Retina (tissue), 1 donor: ENCODE data around the gene TMA16.
A peak's percentile ranks its signal among the peaks of the same experiment; 100 is the strongest.
"Not testable (repeated sequence)": the region's sequence is repeated elsewhere in the genome, so short reads cannot be mapped to it uniquely, and the experiment has no call there.

Experiments used
- DNase-seq: peaks from one replicate; pipeline ENCODE4 v3.0.0-alpha.2; 2016

TMA16 gene

DNA sequence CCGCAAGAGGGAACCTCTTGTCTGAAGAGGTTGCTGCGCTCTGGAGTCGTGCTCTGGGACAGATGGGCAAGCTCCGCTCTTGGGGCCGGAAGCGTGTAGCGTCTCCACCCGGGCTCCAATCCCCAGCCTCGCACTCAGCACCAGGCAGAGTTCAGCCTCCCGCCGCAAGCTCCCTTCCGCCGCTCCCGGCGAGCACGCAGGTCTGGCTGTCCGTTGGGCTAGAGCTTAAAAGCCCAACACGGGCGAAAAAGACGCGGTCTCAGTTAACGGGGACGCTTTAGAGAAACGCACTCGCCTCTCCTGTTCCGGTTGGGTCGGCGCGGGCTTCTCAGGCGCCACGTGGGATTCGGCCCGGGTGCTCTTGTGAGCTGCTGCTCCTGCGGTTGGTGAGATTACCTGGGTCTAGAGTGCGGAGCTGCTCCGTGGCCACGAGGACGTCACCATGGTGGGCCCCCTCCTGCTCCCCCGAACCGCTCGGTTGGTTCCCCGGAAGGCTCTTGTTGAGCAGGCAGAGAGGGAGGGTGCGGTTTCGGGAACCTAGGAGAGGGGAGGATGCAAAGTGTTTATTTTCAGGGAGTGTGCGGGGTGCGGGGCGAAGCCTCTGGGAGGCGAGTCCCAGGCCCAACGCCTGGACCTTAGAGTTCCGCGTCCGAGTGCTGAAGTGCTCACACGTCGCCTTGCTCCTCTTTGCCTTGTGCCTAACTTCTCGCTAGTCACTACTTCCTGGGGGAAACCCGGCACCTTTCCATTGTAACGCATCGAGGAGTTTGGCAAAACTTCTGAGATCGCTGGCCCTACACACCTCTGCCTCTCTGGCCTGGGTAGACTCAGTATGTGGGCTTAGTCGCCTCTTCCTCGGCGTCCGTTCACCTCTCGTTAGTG is at the start of gene TMA16:
TMA16 (plus strand) TSS at position 331 of the 882 bp plus-strand sequence; CDS start at position 443, 112 bp downstream.
- peak; percentile 95 for DNase-seq

DNA sequence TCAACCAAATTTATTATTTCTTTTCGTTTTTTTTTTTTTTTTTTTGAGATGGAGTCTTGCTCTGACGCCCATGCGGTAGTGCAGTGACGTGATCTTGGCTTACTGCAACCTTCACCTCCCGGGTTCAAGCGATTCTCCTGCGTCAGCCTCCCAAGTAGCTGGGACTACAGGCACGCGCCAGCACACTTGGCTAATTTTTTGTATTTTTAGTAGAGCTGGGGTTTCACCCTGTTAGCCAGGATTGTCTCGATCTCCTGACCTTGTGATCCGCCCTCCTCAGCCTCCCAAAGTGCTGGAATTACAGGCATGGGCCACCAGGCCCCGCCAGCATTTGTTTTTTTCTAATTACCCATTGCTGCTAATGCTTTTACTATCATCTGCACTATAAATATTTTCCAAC is 47.5 kb upstream of the TMA16 start:
- DNase-seq = not testable (repeated sequence)

DNA sequence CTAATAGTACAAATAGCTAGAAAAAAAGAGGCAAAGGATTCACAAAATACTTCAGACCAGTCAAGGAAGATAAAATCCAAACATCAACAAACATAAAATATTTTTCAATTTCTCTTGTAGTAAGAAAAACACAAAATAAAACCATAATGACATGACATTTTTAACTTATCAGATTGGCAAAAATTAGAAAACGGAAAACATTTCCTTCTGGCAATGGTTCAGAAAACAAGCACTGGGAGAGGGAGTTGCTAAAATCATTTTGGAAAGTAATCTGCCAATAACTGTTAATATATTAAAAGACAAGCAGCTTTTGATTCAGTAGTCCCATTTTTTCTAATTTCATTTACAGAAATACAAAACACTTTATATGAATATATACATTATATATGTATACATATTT is 47.0 kb upstream of the TMA16 start:
- no peak for DNase-seq

DNA sequence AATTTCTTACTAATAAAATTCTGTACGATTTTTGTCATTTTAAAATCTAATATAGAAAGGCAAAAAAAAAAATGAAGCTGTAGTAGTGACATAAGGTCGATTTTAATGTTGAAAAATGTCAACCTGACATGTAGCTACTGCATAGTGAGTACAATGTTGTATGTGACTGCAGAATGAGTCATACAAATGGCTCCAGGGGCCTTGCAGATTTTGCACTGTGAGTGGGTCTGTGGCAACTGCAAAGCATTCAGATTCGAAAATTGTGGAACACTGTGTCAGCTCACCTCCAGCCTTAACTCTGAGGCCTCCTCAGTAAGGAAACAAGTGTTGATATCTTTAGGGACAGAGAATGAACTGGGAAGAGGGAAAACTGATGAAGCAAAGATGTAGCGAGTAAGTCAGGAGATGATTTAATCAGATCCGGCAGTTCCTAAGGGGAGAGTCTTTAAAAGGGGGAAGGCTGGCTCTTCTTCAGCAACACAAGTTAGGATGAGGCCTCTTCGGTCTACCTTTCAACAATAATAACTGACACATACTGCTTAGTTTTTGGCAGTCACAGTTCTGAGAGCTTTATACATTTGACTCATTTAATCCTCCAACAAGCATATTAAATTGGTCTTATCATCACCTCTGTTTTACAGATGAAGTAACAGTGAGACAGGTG is 45.8 kb upstream of the TMA16 start:
- DNase-seq = peak; percentile 36

DNA sequence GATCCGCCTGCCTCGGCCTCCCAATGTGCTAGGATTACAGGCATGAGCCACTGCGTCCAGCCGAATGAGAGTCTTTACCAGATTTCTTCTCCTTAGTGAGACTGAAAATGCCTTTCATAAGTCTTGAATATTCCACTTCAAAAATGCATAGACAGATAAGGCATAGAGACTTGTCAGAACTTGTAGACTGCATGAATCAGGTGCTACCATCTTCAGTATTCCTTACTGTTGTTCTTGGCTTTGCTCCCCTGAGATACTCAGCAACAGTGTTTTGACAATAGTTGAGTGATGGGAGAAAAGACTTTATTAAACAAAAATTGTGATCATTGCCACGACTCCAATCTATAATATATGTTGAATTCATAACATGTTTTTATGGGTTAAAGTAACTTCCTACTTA is 31.9 kb upstream of the TMA16 start:
- no peak for DNase-seq

DNA sequence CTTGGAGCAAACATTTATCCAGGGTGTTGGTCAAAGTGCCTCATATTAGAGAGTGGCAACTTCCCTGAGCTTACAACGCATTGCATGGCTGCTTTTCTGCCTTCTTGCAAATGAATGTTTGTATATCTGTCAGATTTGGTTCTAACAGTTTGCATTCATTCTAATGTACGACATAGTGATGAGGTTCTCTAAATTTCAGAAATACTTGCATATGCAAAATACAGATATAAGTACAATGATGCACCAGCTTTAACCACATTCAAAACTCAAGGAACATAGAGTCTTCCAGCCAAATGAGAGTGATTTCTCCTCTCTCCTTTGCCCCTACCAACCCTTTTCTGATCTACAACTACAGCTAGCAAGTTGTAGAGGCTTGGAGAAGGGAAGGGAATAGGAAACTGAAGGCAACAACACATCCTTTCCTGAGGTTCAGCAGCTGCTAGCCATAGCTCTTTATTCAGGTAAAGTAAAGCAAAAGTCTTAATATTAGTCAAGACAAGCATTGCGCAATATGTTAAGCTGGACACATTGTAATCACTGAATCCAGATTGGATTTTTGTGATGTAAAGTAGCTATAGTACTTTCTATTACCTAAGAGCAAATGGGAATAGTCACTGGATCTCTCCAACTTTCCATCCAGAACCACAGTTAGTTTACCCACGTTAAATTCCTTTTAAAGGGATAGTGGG is 27.3 kb upstream of the TMA16 start:
- DNase-seq = no peak

DNA sequence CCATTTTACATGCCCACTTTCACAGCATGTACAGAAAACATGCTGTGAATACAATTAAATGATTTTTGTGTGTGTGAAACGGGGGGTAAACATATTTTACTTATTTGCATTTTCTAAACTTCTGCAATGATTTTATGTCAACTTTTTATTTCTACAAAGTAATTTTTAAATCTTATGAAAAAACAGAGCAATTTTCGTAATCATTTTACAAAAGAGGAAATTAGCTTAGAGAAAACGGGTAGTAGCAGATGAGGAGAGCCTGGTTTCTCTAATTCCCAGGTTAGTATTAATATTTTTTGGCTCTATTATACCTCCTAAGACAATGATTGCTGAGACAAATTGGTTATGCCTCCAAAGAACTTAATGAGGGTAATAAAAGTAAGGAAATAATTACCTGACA is 24.1 kb upstream of the TMA16 start:
- DNase-seq = no peak

DNA sequence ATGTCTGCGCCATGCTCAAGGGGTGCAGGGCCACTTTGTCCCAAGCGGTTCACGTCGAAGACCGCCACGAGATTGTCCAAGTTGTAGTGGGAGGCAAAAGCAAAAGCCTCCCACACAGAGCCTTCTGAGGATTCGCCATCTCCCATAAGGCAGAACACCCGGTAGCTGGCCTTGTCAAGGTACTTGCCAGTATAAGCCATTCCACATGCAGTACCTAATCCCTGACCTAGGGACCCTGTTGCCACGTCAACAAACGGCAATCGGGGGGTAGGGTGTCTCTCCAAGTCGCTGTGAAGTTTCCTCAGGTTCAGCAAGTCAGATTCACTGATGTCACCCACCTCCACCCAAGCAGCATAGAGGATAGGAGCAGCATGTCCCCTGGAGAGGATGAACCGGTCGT is 21.4 kb upstream of the TMA16 start:
- DNase-seq = no peak

DNA sequence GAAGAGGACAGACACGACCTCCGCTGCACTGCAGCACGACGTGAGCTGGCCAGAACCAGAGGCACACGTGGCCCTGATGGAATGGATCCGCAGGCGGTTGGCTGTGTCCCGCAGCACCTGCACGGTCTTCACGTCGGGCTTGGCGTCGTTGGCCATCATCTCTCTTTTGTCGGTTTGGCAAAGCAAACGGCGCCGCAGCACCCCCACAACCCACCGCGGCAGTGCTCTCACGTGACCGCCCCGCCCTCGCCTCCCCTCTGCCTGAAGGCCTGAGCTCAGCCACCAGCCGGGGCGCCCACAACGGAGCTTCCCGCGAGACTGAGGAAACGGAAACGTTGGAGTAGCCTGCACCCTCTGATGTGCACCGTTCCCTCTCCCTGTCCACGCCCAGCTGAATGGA is 20.9 kb upstream of the TMA16 start, which contains the start of gene TKTL2:
TKTL2 (minus strand) TSS at position 179 of the 400 bp plus-strand sequence; CDS start at position 159, 20 bp downstream.
- no peak for DNase-seq

DNA sequence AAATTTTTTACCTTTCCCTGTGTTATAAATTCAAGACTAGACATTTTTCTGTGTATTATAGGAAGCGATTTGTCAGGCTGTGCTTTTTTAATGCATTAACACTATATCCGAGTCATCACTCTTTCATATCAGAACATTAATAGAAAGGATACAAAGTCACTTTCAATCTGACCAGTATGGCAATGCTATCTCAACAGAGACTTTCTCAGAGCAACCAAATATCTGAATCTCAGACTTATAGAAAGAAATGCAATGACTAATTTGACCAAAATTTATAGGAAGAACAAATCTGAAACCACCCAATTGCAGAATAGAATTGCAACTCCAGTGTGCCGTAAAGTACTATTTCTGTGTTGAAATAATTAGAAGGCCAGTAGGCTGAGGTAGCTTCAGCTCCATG is 20.5 kb upstream of the TMA16 start:
- DNase-seq = no peak

DNA sequence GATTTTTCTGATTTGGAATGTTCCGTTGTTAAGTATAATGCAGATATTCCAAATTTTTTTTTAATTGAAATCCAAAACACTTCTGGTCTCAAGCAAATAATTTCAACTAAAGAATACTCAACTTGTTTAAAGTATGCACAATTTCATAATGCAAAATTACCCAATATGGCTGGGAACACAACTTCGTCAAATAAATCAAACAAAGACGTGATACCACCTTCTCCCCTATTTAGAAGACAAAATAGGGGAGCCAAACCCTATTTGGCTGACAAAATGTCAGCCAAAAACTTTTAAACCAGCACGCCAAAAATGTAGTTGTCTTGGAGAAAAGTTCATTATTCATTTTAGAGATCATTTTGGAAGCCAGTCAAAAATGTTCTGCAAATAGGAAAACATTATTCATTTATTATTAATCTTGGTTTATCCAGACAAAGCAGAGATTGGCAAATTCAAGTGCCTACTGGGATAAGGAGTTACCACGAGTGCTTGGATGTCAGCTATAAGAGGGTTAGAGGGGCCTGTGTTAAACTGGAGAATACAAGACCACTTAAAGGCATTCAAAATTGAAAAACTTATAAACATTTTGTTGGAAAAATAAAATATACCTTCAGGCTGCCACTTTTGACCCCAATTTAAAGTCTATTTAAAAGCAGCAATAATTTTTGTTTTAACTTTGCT is 17.6 kb upstream of the TMA16 start:
- DNase-seq = no peak

DNA sequence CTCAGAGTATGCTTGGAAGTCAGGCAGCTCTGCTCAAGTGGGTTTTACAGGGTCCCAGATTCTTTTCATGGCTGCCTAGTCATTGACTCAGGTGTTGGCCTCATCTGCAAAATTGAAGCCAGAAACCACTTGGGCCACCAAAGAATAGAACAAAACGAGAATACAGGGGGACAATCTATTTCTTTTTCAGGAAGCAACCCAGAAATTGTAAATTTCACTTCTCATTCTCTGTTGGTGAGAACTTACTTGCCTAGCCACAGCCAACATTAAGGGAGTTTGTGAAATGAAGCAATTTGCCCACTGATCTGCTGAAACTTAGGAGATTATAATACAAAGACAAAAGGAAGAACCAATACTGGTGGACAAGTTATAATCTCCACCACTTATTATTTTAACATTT is 12.3 kb upstream of the TMA16 start:
- DNase-seq = no peak

DNA sequence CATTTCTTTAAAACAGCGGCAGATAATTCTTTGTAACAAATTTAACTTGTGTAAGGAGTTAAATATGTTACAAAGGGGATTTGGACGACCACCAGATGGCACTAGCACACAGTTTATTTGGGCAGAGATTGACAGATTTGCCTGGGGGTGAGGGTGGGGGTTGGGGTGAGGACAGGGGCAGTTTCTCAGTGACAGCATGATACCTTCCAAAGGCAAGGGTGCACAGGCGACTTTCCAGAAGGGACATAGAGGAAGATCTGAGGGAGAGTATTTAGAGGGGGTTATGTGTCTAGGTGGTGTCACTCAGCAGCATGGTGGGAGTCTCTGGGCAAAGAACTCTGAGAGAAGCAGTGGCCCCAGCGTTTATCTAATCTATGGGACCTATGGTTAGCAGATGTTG is 9.6 kb upstream of the TMA16 start:
- peak; percentile 63 for DNase-seq

DNA sequence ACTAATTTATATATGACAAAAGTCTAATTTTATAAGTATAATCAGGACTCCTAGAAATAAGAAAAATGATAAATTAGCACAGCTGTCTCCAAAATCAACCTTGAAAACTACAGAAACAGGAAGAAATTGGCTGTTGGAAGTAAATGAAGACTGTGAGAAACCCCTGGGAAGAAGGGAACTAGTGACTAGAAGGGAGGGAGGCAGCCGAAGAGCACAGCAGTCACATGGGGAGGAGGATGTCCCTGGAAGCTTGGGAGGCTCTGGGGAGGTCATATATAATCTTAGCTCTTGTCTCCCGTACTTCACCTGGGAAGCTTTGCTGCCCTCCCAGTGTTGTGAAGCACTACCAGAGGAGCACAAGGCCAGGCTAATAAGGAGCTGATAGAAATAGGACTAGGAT is 8.9 kb upstream of the TMA16 start:
- no peak for DNase-seq

DNA sequence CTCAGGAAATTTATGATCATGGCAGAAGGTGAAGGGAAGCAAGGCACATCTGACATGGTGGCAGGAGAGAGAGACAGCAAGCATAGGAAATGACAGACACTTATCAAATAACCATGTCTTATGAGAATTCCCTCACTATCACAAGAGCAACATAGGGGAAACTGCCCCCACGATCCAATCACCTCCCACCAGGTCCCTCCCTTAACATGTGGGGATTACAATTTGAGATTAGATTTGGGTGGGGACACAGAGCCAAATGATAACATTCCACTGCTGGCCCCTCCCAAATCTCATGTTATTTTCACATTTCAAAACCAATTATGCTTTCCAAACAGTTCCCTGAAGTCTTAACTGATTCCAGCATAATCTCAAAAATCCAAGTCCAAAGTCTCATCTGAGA is 8.2 kb upstream of the TMA16 start:
- DNase-seq = no peak

DNA sequence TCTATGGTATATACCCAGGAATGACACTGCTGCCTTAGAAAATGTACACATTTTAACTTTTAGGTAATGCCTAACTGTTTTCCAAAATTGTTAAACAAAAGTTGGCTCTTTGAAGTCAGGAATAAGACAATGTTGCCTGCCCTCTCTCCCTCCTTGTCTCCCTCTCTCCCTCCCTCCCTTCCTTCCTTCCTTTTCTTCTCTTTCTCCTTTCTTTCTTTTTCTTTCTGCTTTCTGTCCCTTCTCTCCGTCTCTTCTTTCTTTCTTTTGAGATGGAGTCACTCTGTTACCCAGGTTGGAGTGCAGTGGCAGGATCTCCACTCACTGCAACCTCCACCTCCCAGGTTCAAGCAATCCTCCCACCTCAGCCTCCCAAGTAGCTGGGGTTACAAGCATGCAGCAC is 4.6 kb upstream of the TMA16 start:
- DNase-seq = no peak

DNA sequence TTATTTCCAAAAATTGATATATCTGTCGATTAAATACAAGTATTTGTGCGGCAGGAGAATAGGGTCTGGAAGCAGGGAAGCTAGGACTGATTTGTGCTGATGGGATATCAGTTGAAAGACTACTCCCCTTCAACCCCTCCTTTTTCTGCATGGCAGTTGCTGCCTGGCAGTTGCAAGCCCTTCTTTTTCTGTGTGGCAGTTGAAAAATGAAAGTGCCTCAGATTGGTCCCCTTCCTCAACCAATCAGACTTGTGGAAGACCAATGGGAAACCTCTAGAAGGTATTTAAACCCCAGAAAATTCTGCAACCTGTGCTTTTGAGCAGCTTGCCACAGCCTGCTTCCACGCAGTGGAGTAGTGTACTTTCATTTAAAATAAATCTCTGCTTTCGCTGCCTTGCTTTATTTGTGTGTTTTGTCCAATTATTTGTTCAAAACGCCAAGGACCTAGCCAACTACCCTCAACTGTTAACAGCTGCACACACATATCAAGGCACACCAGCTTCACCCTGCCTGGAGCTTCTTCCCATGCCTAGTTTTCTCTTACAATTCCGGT is 1.5 kb upstream of the TMA16 start:
- no peak for DNase-seq

DNA sequence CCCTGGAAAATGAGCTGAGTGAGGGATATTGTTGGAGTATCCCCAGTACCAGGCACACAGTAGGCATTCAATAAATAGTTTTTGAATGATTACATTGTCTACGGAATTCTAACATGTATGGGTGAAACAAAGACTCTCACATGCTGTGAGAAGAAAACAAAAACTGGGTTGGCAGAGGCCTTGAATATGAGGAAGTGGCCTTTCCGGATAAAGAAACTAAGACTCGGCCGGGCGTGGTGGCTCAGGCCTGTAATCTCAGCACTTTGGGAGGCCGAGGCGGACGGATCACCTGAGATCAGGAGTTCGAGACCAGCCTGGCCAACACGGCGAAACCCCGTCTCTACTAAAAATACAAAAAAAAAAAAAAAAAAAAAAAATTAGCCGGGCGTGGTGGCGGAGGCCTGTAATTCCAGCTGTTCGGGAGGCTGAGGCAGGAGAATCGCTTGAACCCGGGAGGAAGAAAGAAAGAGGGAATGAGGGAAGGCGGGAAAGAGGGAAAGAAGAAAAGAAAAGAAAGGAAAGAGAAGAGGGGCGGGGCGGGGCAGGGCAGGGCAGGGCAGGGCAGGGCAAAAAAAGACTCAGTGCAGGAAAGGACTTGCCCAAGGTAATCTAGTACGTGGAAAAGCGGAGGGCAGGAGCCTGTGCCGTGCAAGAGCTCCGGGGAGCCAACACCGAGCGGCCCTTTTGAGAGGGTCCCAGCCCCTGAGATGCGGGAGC is 689 bp upstream of the TMA16 start:
- DNase-seq = no peak

DNA sequence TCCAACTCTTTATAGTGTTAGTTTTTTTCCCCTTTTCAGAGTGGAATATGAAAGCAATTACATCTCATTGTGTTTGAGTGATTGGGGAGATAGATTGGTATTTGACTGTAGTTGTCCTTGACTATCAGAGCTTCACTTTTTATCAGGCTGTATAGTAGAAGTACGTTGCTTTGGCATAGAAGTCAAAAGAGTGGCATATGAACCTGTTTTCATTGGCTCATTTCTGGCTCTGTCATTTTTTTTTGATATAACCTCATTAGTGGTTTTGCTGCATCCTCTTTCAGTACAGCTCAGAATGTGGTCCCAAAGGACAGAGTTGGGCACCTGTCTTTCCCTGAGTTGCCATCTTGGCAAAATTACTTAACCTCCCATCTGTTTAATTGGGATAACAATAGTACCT is 1.4 kb downstream of the TMA16 start:
- no peak for DNase-seq

DNA sequence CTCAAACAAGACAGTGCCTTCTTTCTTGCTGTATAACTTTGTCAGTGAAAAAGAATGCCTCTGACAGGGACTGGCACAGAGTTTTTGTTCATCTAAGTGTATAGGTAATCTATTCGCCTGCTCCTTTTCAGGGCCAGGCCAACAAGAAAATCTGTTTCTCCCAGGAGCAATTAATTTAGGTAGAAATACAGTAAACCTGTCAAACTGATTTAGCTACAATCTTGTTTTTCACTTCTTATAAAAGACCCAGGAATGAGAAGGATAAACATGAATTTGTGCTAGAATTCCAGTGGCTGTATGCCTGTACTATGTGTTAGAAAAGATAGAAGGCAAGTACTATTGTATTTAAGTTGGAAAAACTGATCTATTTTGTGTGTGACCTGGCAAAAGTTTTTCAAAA is 6.1 kb downstream of the TMA16 start:
- DNase-seq = peak; percentile 36

DNA sequence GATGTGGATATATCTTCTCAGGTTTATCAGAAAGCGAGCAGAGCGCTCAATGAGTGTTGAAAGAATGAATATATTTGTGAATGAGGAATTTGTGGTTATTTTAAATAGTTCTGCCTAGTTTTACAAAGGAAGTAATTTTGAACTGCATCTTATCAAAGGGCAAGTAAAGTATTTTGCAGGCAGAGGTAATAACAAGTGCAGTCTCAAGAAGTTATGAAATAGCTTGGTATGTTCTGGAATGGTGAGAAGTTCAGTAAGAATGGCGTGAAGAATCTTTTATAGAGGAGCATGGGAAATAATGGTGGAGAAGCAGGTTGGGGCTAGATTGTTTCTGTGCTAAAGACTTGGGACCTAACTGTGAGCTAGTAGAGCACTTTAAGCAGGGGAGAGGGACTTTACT is 10.9 kb downstream of the TMA16 start:
- DNase-seq = no peak

DNA sequence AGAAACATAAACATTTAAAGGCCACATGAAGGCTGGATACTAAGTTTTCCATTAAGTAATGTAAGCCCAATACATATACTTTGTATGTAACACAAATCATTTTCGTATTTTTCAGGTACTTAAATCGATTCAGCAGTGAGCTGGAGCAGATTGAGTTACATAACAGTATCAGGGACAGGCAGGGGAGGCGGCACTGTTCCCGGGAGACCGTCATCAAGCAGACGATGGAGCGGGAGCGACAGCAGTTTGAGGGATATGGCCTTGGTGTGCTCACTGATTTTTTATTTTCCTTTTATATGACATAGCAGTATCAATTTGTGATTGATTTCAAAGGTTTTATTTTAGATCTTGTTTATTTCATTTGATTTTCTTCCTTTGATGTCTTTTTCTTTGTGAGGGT is 20.7 kb downstream of the TMA16 start:
- DNase-seq = no peak
